D721Med (cell line): ENCODE measurements around the gene NUP54.

ENCODE experiments used
- DNase-seq: peaks from one replicate; pipeline ENCODE4 v3.0.0; 2011; ENCODE audit warnings: low spot score; ENCODE audit not compliant: insufficient read length
- FAIRE-seq: peaks from 2 replicates; lab custom pipeline; 2011; peaks lifted over from hg19 to GRCh38; lab: Jason Lieb, UNC
- TF ChIP-seq, protein P1 (sequence below): IDR thresholded peaks from 2 replicates; pipeline ENCODE4 v1.5.1; 2012; ENCODE audit warnings: mild to moderate bottlenecking, control low read depth; ENCODE audit not compliant: insufficient read depth; ENCODE audit errors: missing control alignments

Gene NUP54

DNA sequence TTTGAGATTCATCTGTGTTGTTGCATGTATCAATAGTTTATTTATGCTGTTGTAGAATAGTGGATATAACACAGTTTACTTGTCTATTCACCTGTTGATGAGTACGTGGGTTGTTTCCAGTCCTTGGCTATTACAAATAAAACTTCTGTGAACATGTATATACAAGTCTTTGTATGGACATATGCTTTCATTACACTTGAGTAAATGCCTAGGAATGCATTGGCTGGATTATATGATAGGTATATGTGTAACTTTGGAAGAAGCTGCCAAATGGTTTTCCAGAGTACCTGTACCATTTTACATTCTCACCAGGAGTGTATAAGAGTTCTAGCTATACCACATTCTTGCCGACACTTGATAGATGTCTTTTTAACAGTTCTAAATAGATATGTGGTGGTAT, 57.1 kb downstream of the NUP54 start:
- TF ChIP-seq, protein P1, sequence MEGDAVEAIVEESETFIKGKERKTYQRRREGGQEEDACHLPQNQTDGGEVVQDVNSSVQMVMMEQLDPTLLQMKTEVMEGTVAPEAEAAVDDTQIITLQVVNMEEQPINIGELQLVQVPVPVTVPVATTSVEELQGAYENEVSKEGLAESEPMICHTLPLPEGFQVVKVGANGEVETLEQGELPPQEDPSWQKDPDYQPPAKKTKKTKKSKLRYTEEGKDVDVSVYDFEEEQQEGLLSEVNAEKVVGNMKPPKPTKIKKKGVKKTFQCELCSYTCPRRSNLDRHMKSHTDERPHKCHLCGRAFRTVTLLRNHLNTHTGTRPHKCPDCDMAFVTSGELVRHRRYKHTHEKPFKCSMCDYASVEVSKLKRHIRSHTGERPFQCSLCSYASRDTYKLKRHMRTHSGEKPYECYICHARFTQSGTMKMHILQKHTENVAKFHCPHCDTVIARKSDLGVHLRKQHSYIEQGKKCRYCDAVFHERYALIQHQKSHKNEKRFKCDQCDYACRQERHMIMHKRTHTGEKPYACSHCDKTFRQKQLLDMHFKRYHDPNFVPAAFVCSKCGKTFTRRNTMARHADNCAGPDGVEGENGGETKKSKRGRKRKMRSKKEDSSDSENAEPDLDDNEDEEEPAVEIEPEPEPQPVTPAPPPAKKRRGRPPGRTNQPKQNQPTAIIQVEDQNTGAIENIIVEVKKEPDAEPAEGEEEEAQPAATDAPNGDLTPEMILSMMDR, result no peak
- DNase-seq, result no peak
- no peak for FAIRE-seq

DNA sequence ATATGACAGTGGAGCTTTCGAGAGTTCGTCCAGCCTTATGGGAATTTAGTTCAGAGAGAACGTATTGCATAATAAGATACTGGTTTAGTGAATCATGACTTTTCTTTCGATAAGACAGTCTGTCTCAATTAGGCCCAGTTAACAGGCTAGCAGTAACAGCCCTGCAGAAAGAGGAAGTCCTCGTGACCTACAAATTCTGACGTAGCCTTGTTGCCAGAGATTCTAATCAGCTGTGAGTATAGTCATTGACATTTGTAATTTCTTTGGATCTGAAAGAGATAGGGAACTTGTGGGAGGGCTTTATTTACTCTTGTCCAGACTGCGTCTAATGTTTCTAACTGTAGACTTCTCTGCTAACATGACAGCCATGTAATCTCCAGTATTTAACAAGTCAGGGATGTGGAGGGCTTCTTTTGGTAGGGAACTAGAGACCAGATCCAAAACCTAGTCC, 57.9 kb downstream of the NUP54 start:
- TF ChIP-seq, protein P1, result no peak
- FAIRE-seq (no peak), DNase-seq (no peak)

DNA sequence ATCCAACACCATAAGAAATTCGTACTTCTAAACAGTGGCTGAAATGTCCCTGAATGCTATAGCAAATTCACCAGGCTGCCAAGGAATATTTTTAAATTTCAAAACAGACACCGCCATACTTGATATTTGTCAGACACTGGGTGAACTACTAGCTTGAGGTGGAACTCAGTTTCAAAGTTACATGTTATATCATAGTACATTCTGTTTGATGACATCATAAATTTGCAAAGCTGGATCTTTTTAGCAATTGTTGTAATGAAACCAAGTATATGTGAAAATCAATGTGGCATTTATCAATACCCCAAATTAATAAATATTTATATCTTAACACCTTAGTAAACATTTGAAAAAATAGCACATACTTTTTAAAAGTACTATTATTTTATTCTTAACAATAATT, 59.5 kb downstream of the NUP54 start:
- TF ChIP-seq, protein P1, result no peak
- DNase-seq (no peak), FAIRE-seq (no peak)

DNA sequence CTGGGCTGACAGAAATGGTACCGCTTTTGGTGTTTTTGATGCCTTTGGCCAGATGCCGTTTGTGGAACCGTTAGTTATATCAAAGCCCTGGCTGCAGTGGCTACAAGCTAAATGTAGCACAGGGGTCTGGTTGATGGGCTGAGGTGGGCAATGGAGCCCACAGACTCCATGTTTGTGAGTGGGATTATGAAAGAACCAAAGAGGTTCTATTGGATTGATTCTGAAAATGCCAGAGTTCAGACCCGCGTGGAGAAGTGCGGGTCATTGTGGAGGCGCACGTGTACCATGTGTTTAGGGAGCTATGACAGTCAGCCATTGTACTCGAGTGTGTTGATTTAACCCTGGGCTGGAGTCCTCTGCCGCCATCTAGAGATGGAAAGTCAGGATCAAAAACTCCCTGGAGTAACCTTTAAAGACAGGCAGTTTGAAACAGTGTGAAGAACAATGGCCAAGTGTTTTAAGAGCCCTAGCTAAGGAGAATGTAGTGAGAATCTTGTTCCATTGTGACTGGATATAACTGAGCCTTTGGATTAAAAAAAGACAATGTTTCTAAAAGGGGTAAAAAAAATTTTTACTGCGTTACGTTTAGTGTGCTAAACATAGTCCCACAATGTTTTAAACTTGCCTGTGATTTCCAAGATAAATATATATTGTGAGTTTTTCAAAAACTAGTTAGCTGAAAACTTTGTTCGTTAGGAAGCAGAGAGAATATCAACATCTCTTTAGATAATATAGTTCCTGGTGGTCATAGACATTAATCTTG, 61.0 kb downstream of the NUP54 start:
- DNase-seq, result peak; percentile 31
- peak; percentile 90 for FAIRE-seq
- TF ChIP-seq, protein P1, result peak; percentile 70

DNA sequence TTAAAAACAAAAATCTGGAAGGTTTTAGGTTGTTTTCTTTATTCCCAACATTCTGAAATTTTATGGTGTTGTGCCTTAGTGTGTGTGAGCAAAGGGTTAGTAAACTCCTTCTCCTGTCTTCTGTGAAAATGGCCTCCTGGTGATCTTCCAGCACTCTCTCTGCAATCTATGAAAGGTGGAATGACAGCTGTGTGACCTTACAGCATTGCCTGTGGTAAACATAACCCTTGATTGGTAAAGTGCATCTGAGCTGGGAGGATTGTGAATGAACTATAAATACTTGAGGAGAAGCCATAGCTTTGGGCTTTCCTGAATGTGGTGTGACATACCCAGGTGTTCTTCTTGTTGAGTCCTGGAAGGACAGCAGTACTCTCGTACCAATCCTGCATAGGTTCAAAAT, 63.7 kb downstream of the NUP54 start:
- TF ChIP-seq, protein P1, result no peak
- no peak for DNase-seq
- no peak for FAIRE-seq

DNA sequence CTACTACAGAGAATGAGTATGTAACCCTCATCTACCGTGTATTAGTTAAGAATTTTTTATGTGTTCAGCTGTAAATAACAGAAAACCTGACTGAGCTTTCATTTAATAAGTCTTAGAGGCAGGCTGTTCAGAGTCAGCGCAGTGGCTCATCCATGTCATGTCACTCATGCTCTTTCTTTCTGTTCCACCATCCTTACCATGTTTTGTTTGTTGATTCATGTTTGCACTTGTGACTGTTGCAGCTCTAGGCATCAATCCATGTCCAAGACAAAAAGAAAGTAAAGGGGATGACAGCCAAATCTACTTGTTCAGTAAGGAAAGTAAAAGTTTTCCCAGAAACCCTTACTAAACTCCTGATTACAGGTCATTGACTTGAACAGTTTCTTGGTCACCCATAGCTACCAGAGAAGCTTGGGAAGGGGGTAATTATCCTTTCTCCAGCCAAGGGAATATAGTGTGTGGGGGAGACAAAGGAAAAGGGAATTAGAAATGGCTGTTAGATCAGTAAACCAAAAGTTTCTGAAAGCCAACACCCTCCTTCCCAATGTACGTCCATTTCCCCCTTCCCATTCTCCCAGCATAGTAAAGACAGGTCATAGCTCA, 64.7 kb downstream of the NUP54 start:
- DNase-seq (no peak), FAIRE-seq (no peak)
- TF ChIP-seq, protein P1, result no peak

DNA sequence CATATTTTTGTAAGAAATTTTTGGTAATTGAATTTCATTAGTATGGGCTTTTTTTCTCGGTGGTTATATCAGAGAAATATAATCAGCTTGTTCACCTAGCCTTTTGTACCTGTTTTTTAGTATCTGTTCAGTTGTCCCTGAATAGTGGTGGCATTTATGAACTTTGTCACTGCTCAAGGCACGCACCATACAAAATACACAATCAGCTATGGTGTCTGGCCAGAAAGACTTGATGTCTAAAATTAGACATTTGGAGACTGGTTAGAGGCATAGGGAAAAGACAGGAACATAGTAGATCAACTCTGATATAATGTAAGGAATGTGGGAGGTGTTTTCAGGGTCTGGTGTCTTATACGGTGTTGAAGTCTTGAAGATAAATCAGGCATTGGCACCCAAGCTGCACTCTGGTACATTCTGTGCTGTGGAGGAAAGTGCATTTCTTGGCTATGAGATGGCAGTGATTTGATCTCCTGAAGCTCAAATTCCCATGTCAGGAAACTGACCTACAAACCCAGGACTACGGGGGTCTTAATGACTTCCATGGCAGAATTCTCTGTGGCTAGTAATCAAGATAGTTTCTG, 70.1 kb downstream of the NUP54 start:
- DNase-seq, result no peak
- no peak for FAIRE-seq
- TF ChIP-seq, protein P1, result no peak
